Measurements from ENCODE around the gene SKAP1.
A peak's percentile ranks its signal among the peaks of the same experiment; 100 is the strongest.
"Not testable (repeated sequence)": the region's sequence is repeated elsewhere in the genome, so short reads cannot be mapped to it uniquely, and the experiment has no call there.

The SKAP1 gene

GRCh38 chr17:48247603-48248002 is 182.4 kb downstream of the SKAP1 start:
- TF ChIP-seq POLR2AphosphoS5 (IDR thresholded peaks at IDR 0.05; ENCODE audit: low read depth) (no peak), CTCF (IDR thresholded peaks at IDR 0.05; ENCODE audit: insufficient read depth, low read length) (no peak), GABPA (IDR thresholded peaks at IDR 0.05; ENCODE audit: low read depth) (no peak), SPI1 (IDR thresholded peaks at IDR 0.05; ENCODE audit: borderline replicate concordance, low read depth) (no peak)
- H3K27ac ChIP-seq (replicated peaks): no peak overlapping the region
- H3K4me3 ChIP-seq (replicated peaks; ENCODE audit: insufficient read depth, low read length): no peak overlapping the region
- no peak for DNase-seq (ENCODE audit: low read depth in 1 of 2, low spot score in 1 of 2)
- H3K27me3 ChIP-seq (ENCODE audit: insufficient read depth, poor library complexity, severe bottlenecking): peaks cover 4% of the 10 kb centered on the region

- Histone ChIP-seq H3K4me3 (replicated peaks; ENCODE audit: insufficient read depth, low read length) (no peak overlapping the region), H3K27ac (replicated peaks) (no peak overlapping the region), H3K27me3 (ENCODE audit: insufficient read depth, poor library complexity, severe bottlenecking) (peaks cover 4% of the 10 kb centered on the region)
- DNase-seq (ENCODE audit: low read depth in 1 of 2, low spot score in 1 of 2): no peak
- TF ChIP-seq POLR2AphosphoS5 (IDR thresholded peaks at IDR 0.05; ENCODE audit: low read depth): no peak
Observed at GRCh38 chr17:48247038-48247437, 183.0 kb downstream of the SKAP1 start.

GRCh38 chr17:48246612-48247011 is 183.4 kb downstream of the SKAP1 start:
- Histone ChIP-seq H3K27ac (replicated peaks) (no peak overlapping the region), H3K4me3 (replicated peaks; ENCODE audit: insufficient read depth, low read length) (no peak overlapping the region), H3K27me3 (ENCODE audit: insufficient read depth, poor library complexity, severe bottlenecking) (no peaks in the 10 kb centered on the region)
- TF ChIP-seq POLR2AphosphoS5 (IDR thresholded peaks at IDR 0.05; ENCODE audit: low read depth): no peak
- DNase-seq (ENCODE audit: low read depth in 1 of 2, low spot score in 1 of 2): no peak

GRCh38 chr17:48245465-48246033 is 184.5 kb downstream of the SKAP1 start:
- H3K27me3 ChIP-seq (ENCODE audit: insufficient read depth, poor library complexity, severe bottlenecking); DNase-seq (ENCODE audit: low read depth in 1 of 2, low spot score in 1 of 2); H3K27ac ChIP-seq (replicated peaks); H3K4me3 ChIP-seq (replicated peaks; ENCODE audit: insufficient read depth, low read length): not testable (repeated sequence)

- Histone ChIP-seq H3K27me3 (ENCODE audit: insufficient read depth, poor library complexity, severe bottlenecking) (no peaks in the 10 kb centered on the region), H3K27ac (replicated peaks) (no peak overlapping the region), H3K4me3 (replicated peaks; ENCODE audit: insufficient read depth, low read length) (no peak overlapping the region)
- TF ChIP-seq CTCF (IDR thresholded peaks at IDR 0.05; ENCODE audit: insufficient read depth, low read length) (no peak), SPI1 (IDR thresholded peaks at IDR 0.05; ENCODE audit: borderline replicate concordance, low read depth) (no peak)
- DNase-seq (ENCODE audit: low read depth in 1 of 2, low spot score in 1 of 2): no peak
Observed at GRCh38 chr17:48244814-48245213, 185.2 kb downstream of the SKAP1 start.

GRCh38 chr17:48244121-48244711 is 185.8 kb downstream of the SKAP1 start:
- DNase-seq (ENCODE audit: low read depth in 1 of 2, low spot score in 1 of 2): peak in 1 of 2 experiments; percentile 9
- Histone ChIP-seq H3K4me3 (replicated peaks; ENCODE audit: insufficient read depth, low read length) (no peak overlapping the region), H3K27me3 (ENCODE audit: insufficient read depth, poor library complexity, severe bottlenecking) (no peaks in the 10 kb centered on the region), H3K27ac (replicated peaks) (no peak overlapping the region)
- TF ChIP-seq GABPA (IDR thresholded peaks at IDR 0.05; ENCODE audit: low read depth) (no peak), POLR2AphosphoS5 (IDR thresholded peaks at IDR 0.05; ENCODE audit: low read depth) (no peak), CTCF (IDR thresholded peaks at IDR 0.05; ENCODE audit: insufficient read depth, low read length) (no peak), SPI1 (IDR thresholded peaks at IDR 0.05; ENCODE audit: borderline replicate concordance, low read depth) (no peak), REST (IDR thresholded peaks at IDR 0.05; ENCODE audit: insufficient replicate concordance, low read depth) (no peak)

Data from HL-60 (cell line).